Fibroblast of lung (primary cell): ENCODE data around the gene C1orf53.

Experiments used
- EZH2 ChIP-seq: IDR thresholded peaks from 2 replicates; pipeline ENCODE4 v1.5.1; 2012; ENCODE audit warnings: low read length, control low read depth, mild to moderate bottlenecking; ENCODE audit errors: missing control alignments
- TF ChIP-seq, protein P1 (sequence below), 2 donors: IDR thresholded peaks in 1 of 2; conservative IDR thresholded peaks in 1 of 2; 1 replicate in 1 of 2; 2 replicates in 1 of 2; pipeline ENCODE4 v1.5.1; 2011 to 2012; ENCODE audit warnings: low read length in 2 of 2, control low read depth in 1 of 2, inconsistent platforms in 1 of 2, low read depth in 1 of 2, mild to moderate bottlenecking in 1 of 2

DNA sequence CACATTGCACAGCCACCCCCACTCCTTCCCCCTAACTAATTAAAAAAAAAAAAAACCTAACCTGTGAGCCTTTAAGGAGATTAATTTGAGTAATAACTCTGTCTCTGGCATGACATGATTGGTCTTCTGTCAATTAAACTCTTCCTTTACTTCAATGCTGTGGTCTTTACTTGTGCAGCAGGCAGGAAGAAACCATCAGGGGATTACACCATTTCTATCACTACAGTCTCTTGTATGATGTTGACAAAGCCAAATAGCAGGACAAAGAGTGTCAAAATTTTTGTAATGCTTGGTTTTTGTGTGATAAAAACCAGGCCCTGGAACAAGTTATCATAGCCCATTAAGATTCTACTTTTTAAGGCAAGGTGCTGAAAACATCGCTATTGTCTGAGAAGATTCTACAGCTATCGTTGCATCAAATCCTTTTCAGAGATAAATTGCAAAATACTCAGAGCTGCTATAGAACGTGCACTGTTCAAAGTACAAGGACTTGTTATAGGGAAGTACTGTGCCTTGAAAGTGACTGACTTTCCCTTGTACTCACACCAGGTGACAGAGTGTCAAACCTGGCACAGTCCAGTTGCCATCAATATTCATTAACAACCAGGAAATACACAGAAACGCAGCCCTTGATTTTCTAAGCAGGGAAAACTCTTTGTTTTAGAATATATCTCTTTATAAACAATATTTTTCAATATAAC, 52.4 kb downstream of the C1orf53 start:
- TF ChIP-seq, protein P1, sequence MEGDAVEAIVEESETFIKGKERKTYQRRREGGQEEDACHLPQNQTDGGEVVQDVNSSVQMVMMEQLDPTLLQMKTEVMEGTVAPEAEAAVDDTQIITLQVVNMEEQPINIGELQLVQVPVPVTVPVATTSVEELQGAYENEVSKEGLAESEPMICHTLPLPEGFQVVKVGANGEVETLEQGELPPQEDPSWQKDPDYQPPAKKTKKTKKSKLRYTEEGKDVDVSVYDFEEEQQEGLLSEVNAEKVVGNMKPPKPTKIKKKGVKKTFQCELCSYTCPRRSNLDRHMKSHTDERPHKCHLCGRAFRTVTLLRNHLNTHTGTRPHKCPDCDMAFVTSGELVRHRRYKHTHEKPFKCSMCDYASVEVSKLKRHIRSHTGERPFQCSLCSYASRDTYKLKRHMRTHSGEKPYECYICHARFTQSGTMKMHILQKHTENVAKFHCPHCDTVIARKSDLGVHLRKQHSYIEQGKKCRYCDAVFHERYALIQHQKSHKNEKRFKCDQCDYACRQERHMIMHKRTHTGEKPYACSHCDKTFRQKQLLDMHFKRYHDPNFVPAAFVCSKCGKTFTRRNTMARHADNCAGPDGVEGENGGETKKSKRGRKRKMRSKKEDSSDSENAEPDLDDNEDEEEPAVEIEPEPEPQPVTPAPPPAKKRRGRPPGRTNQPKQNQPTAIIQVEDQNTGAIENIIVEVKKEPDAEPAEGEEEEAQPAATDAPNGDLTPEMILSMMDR (conservative IDR thresholded peaks at IDR 0.05 in 1 of 2, IDR thresholded peaks at IDR 0.05 in 1 of 2; ENCODE audit: low read depth in 1 of 2, low read length in 2 of 2): no peak
- TF ChIP-seq EZH2: no peak
